HepG2 (cell line): ENCODE measurements around the gene MAPK14. TPM values are rescaled to one million over a fixed set of nuclear protein-coding genes. Genes with fewer than 3 reads are reported as not detected.

Experiments used
- CSRNP1 ChIP-seq: sonication (generic); formaldehyde crosslinking; IDR thresholded peaks from 2 replicates; pipeline ENCODE4 v1.8.1; 2023; ENCODE audit warnings: mild to moderate bottlenecking, missing genetic modification reagents
- FOXO4 ChIP-seq: sonication (generic); formaldehyde crosslinking; conservative IDR thresholded peaks from 2 replicates; pipeline ENCODE4 v1.8.1; 2023; ENCODE audit warnings: missing genetic modification reagents
- GFI1 ChIP-seq: sonication (generic); formaldehyde crosslinking; IDR thresholded peaks from 2 replicates; pipeline ENCODE4 v1.5.0; 2020; ENCODE audit warnings: missing genetic modification reagents, mild to moderate bottlenecking, borderline replicate concordance
- NR2C2 ChIP-seq: sonication (generic); formaldehyde crosslinking; IDR thresholded peaks from 2 replicates; pipeline ENCODE4 v1.4.0; 2020; ENCODE audit warnings: missing genetic modification reagents, mild to moderate bottlenecking, moderate library complexity, borderline replicate concordance
- PHF20 ChIP-seq: sonication (generic); formaldehyde crosslinking; IDR thresholded peaks from 2 replicates; pipeline ENCODE4 v1.5.0; 2020; ENCODE audit warnings: mild to moderate bottlenecking, missing genetic modification reagents
- TFE3 ChIP-seq: IDR thresholded peaks from 2 replicates; pipeline ENCODE4 v1.6.1; 2016
- TGIF2 ChIP-seq: IDR thresholded peaks from 2 replicates; pipeline ENCODE4 v1.6.1; 2016; ENCODE audit warnings: control low read depth, missing compliant biosample characterization
- THAP9 ChIP-seq: sonication (generic); formaldehyde crosslinking; IDR thresholded peaks from 2 replicates; pipeline ENCODE4; 2020; ENCODE audit warnings: missing genetic modification reagents, mild to moderate bottlenecking, borderline replicate concordance
- ZBTB37 ChIP-seq: sonication (generic); formaldehyde crosslinking; IDR thresholded peaks from 2 replicates; pipeline ENCODE4 v1.4.0; 2020; ENCODE audit warnings: mild to moderate bottlenecking, missing genetic modification reagents
- ZMYM3 ChIP-seq: sonication (generic); formaldehyde crosslinking; IDR thresholded peaks from 2 replicates; pipeline ENCODE4 v1.5.1; 2020; ENCODE audit warnings: mild to moderate bottlenecking, missing genetic modification reagents
- ZNF225 ChIP-seq: sonication (generic); formaldehyde crosslinking; IDR thresholded peaks from 2 replicates; pipeline ENCODE4 v1.4.0; 2020; ENCODE audit warnings: mild to moderate bottlenecking, missing genetic modification reagents
- ZNF513 ChIP-seq: sonication (generic); formaldehyde crosslinking; conservative IDR thresholded peaks from 2 replicates; pipeline ENCODE4 v1.5.0; 2020; ENCODE audit warnings: missing genetic modification reagents
- ZNF607 ChIP-seq: sonication (generic); formaldehyde crosslinking; IDR thresholded peaks from 2 replicates; pipeline ENCODE4 v1.5.1; 2020; ENCODE audit warnings: missing genetic modification reagents, mild to moderate bottlenecking, borderline replicate concordance
- ZNF800 ChIP-seq: sonication (generic); formaldehyde crosslinking; IDR thresholded peaks from 2 replicates; pipeline ENCODE4 v1.4.0; 2020; ENCODE audit warnings: missing genetic modification reagents
- polyA plus RNA-seq, 8 experiments: library from polyadenylated mRNA; depleted of rRNA in 3 of 8; stranded (reverse) in 7 of 8; unstranded in 1 of 8; fragments of >200 nt; fragmentation: Illumina TruSeq in 4 of 8; extraction: Trizol in 4 of 8; gene quantifications; 2 replicates each; pipeline versions ENCODE4 v1.2.1 to v1.2.3, GENCODE V29; 2011 to 2016; ENCODE audit warnings: low read depth in 4 of 8, missing spikeins in 1 of 8, mixed read lengths in 1 of 8; ENCODE audit not compliant: insufficient read depth in 1 of 8
- total RNA-seq, 5 experiments: library from RNA; depleted of rRNA; stranded (reverse); fragments of >200 nt; fragmentation: Illumina TruSeq; extraction: Trizol; gene quantifications; 2 replicates each; pipeline ENCODE4 v1.2.3, GENCODE V29; 2016; ENCODE audit warnings: low read depth in 1 of 5

Gene MAPK14
- total and polyA plus RNA-seq, 2 of the 13 experiments (the other 11 are each of a cell fraction or from before 2014, with no cell fraction given) = 66.3 to 67.3 TPM

GRCh38 chr6:36131511-36132245 is 104.1 kb downstream of the MAPK14 start (continued):
- TF ChIP-seq ZBTB37 (CRISPR knock-in tag) (no peak; the same call in 1 of the 2 replicates), PHF20 (CRISPR knock-in tag) (0 out of 2 replicates have a peak, but pooled peaks have one; percentile 31), CSRNP1 (0 out of 2 replicates have a peak, but pooled peaks have one; percentile 6), ZNF513 (CRISPR knock-in tag) (no peak), ZNF607 (CRISPR knock-in tag) (0 out of 2 replicates have a peak, but pooled peaks have one; percentile 11), ZNF225 (CRISPR knock-in tag) (no peak), ZMYM3 (no peak; the same call in 1 of the 2 replicates), NR2C2 (CRISPR knock-in tag) (peak; percentile 82), TGIF2 (CRISPR knock-in tag) (0 out of 2 replicates have a peak, but pooled peaks have one; percentile 14), GFI1 (peak; percentile 55), ZNF800 (CRISPR knock-in tag) (peak; percentile 63; the same call in 1 of the 2 replicates), FOXO4 (CRISPR knock-in tag) (0 out of 2 replicates have a peak, but pooled peaks have one; percentile 38), THAP9 (0 out of 2 replicates have a peak, but pooled peaks have one; percentile 11), TFE3 (peak; percentile 72; the same call in 1 of the 2 replicates)
